Measurements from ENCODE around the gene GABBR1. TPM values are rescaled to one million over a fixed set of nuclear protein-coding genes. Genes with fewer than 3 reads are reported as not detected.
A peak's percentile ranks its signal among the peaks of the same experiment; 100 is the strongest.
"Not testable (repeated sequence)": the region's sequence is repeated elsewhere in the genome, so short reads cannot be mapped to it uniquely, and the experiment has no call there.

GABBR1 gene
- polyA plus RNA-seq (2013, experiment 1 of 2; ENCODE audit: insufficient read length), result 35.5 TPM
- 36.4 TPM for polyA plus RNA-seq (2013, experiment 2 of 2; ENCODE audit: insufficient read length)

DNA sequence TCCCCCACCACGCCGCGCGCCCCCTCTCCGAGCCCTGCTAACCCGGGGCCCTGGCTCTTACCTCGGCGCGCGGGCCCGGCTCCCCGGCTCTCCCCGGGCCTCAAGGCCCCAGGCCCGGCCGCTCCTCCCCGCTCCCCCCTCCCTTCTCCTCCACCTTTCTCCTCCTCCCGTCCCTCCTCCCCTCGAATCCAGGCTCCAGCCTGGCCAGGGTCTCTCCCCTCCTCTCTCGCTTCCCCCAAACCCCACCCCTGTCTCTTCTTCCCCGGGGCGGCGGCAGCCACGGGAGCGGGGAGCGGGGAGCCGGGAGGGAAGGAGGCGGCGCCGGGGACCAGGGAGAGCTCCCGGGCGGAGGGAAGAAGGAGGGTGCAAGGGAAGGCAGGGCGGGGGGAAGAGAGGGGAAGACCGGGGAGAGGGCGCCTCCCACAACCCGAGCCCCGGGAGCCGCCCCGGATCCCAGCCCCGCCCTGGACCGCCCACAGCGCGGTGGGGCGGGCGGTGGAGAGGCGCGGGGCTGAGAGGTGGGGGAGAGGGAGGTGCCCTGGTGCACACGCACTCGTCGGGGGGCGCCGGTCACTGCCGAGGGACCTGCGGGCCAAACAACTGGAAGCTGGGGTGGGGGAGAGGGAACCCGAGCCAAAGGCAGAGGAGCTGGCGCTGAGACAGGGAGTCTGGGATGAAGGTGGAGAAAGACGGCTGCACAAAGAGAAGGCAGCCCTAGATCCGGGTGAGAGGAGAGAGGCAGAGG is at the start of gene GABBR1:
Gene GABBR1, minus strand, starts transcription at position 395 of the 745 bp plus-strand sequence. CDS start 798 bp downstream, outside the sequence.
- peak; percentile 92 for DNase-seq

DNA sequence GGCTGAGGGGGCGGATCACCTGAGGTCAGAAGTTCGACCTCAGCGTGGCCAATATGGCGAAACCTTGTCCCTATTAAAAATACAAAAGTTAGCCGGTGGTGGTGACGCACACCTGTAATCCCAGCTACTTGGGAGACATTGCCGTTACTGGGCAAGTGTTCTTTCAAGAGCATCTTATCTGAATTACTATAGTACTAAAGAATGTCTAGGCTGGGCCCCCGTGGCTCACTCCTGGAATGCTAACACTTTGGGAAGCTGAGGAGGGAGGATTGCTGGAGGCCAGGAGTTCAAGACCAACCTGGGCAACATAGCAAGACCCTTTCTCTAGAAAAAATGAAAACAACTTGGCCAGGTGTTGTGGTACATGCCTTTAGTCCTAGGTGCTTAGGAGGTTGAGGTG is 48.8 kb upstream of the GABBR1 start:
- DNase-seq, result no peak

DNA sequence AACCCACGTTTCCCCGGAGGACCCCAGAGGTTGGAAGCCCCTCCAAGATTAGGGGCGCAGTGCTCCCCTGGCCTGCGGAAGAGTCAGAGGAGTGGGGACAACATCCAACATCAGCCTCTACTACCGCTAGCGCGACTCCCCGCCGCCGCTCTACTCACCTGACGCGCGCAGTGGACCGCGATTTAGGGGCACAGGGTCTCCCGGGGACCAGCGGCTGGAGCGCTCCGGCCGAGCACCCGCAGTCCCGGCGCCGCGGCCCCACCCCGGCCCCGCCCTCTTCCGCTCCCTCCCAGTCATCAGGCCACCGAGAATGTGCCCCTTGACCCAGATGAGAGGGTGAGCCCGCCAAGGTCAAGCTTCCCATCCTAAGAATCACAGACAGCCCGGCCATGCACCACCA is 47.9 kb upstream of the GABBR1 start, which contains the start of gene ZFP57:
Gene ZFP57, minus strand, starts transcription at position 249 of the 400 bp plus-strand sequence. CDS start 4,149 bp downstream, outside the sequence.
- DNase-seq, result no peak

DNA sequence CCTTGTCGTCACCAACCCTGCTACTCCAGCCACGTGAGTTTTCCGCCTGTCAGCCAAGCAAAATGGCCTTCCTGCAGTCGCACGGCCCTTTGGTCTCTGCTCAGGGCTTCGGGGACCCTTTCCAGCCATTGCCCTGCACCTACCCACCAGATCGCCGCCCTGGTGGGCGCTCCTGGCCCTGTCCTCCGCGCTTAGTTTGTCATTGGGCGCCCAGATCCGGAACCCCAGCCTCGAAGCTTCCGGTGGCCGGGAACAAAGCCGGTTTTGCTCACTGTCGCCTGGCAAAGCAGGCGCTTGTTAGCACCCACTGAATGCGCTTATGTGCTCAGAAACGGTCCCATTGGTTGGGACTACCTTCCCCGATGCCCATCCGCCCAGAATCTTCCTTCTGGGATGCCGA is 47.4 kb upstream of the GABBR1 start:
- no peak for DNase-seq

DNA sequence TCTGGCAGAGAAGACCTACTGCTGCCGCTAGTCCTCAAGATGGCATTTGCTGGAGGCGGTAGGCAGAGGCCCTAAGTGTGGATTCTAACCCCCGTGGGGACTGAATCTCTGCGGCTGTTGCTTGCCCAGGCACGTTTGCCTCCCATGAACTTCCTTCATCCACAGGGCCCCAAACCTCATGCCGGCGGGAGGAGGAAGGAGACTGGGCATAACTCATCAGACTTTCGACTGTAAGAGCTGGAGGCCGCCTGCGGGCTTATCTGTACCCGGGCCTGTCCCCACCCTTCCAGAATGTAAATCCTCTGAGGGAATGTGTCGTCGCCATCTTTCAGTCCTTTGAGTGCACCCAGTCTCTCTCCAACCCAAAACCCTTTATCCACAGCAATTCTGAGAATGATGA is 47.0 kb upstream of the GABBR1 start:
- DNase-seq, result no peak

GRCh38 chr6:29678114-29678513 is 45.1 kb upstream of the GABBR1 start:
- DNase-seq, result no peak

- peak; percentile 19 for DNase-seq
Measured at GRCh38 chr6:29676981-29677601, 44.1 kb upstream of the GABBR1 start.

DNA sequence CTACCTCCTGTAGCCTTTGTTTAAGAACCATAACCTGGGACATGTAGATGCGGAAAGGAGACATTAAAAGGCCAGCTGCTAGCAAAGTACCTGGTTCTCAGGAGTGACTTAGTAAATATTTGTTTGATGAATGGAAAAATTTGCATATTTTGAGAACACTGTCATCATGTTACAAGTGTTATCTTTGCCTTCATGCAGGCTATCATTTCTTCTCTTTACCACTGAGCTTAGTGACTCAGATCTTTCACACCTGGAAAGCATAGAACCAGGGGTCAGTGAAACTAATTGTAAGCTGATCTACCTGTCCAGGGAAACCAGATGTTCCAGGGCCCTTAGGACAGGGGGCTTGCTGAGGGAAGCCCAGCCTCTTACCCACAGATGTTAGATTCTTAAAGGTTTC is 42.6 kb upstream of the GABBR1 start:
- DNase-seq, result no peak

GRCh38 chr6:29674008-29674407 is 41.0 kb upstream of the GABBR1 start:
- DNase-seq, result no peak

GRCh38 chr6:29673161-29673560 is 40.2 kb upstream of the GABBR1 start:
- no peak for DNase-seq

GRCh38 chr6:29672116-29672515 is 39.1 kb upstream of the GABBR1 start:
- DNase-seq, result not testable (repeated sequence)

DNA sequence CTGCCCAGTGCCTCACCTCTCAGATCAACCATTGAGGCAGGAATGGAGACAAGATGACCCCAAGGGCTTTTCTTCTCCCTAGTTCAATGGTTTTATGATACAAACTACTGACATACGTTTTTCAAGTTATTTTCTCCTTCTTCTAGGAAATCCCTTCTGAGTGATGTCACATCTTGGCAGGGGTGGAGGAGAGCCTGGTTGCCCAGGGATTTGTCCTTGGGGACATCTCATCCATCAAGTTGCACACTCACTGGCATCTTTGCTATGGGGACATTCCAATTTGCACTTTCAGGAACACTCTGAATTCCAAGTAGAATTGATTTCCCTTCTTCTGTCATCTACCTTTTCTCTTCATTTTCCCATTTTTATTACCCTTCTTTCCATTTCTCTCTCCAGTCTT is 38.0 kb upstream of the GABBR1 start:
- DNase-seq, result no peak

DNA sequence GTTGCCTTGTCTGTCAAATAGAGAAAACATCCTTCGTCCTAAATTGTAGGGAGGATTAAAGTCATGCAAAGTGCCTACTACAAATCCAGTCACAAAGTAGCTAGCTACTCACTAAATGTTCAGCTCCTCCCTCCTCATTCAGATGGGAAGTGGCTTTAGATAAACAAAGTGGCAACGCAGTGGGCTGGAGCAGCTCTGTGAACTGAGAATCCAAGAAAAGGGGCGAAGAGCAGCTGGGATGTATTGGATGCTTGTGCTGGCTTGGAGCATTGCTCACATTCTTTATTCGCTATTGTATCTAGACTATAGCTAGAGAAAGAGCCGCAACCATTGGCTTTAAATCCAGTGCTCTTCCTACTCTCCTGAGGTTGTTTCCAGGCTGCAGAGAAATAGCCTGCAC is 34.2 kb upstream of the GABBR1 start:
- DNase-seq, result no peak

DNA sequence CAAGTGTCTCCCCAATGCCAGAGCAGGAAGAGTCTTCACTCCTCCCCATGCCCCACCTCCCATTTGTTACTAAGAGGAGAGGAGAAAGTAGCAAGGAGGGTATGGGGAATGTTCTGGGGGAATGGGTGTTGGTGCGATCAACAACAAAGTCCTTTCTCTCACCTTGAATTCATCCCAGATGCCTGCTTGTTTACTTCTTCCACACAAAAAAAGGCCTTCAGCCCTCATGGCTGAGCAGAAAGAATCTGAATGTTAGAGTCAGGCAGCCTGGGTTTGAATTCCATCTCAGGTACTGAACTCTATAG is 33.8 kb upstream of the GABBR1 start:
- no peak for DNase-seq

DNA sequence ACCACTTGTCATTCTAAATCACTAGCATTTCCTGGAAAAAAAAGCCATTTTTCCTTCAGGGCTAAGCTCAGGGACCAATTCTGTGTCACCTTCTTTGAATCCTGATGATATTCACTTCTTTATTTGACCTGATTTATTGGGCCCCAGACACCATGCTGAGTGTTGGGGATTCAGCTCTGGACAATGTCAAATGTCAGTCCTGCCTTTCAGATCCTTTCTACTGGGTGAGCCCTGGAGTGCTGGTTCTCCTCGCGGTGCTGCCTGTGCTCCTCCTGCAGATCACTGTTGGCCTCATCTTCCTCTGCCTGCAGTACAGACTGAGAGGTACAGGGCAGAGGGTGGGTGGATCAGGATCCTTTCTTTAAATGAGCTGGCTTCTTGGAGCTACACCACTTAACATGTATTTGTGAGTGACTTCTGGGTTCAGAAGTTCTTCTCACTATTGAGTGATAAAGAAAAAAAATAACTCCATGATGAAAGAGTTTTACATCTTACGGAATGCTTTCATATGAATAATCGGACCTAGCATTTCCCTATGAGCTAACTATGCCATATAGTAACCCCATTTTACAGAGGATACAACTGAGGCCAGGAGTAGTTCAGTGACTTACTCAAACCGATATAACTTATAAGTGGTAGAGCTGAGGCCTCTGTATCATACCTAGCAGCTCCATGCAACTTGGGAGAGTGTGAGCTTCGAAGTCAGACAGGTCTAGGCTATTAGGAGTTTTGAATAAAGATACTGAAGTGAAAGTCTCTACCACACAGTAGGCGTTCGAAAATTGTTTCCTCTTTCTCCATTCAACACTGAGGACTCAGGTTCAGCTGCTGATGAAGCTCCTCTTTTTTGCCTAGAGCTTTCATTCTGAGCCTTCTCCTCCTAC is 33.2 kb upstream of the GABBR1 start:
- no peak for DNase-seq

GRCh38 chr6:29663300-29664042 is 30.5 kb upstream of the GABBR1 start:
- DNase-seq, result no peak

DNA sequence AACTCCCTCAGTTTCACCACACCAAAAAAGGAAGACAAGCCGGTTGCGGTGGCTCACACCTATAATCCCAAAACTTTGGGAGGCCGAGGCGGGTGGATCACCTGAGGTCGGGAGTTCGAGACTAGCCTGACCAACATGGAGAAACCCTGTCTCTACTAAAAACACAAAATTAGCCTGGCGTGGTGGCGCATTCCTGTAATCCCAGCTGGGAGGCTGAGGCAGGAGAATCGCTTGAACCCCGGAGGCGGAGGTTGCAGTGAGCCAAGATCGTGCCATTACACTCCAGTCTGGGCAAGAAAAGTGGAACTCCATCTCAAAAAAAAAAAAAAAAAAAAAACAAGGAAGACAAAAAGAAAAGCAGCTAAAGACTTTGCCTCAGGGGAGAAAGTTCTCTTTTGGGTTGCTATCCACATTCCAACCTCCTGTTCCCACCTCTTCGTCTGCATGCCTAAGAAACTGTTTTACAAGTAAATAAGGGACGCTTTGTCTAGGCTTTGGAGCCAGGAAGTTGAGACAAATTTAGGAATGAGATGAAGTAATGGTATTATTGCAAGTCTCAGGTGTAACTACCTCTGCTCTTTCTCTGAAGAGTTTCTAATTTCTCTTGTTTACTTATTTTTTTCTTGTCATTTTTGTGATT is 28.6 kb upstream of the GABBR1 start:
- not testable (repeated sequence) for DNase-seq

DNA sequence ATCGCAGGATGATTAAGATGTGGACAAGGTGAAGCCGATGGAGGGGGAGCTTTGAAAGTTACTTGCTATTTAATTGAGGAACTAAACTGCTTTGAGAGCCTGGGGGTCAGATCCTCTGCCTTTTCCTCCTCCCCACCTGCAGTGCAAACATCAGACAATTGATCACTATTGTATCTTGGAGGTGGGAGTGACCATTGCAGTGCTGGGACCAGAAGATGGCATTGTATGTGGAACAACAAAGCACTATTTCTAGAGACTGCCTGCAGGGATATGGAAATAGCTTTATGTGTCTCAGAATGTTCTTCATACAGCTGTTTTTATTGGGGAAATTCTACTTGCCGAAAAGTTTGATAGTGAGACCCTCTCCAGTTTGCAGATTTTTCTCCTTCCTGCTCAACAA is 28.1 kb upstream of the GABBR1 start:
- no peak for DNase-seq

DNA sequence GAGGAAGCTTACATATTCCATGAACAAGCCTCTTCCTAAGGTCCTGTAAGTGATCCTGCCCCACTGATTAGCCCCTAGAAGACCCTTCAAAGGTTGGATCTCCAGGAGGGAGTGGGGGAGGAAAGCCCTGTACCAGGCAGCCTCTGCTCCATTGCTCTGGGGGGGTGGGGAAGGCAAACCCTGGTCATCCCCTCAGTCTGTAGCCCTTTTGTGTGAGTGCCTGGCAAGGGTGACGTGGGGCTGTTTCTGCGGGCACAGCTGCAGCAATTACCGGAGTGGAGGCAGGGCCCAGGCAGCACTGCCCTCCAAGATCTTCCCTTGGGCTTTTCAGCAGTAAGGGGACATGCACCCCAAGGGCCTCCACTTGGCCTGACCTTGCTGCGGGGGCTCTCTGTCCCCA is 23.8 kb upstream of the GABBR1 start, which contains the start of gene MOG:
Gene MOG, plus strand, starts transcription at position 295 of the 400 bp plus-strand sequence. CDS start 118 bp downstream, outside the sequence.
- no peak for DNase-seq

- DNase-seq, result peak; percentile 15
Measured at GRCh38 chr6:29656157-29656556, 23.2 kb upstream of the GABBR1 start.

- DNase-seq, result no peak
Measured at GRCh38 chr6:29655658-29656057, 22.7 kb upstream of the GABBR1 start.
